Measurements from ENCODE around the gene TBX5.

The TBX5 gene

DNA sequence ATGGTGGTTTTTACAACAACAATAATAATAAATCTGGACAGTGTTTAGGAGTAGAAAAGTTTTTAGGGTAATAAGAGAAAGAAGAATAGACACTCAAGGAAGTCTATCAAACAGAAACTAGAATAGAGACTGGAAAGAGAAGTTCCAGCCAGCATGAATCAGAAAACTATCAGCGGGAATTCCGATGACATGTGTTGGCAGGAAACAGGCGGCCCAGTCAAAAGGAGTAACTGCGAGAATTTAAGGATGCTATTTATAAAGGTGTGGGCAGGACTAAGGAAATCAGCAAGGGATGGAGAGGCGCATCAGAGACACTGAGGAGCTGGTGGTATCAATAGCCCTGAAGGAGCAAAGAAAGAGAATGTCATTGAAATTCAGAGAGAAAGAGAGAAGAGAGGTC lies 89.9 kb downstream of the TBX5 start:
- TF ChIP-seq CTCF (IDR thresholded peaks at IDR 0.05; ENCODE audit: extremely low read depth, missing control alignments) = no peak
- no peak for DNase-seq (ENCODE audit: low spot score)

GRCh38 chr12:114314974-114315720 lies 90.8 kb downstream of the TBX5 start:
- no peak for DNase-seq (ENCODE audit: low spot score)
- TF ChIP-seq CTCF (IDR thresholded peaks at IDR 0.05; ENCODE audit: extremely low read depth, missing control alignments) = no peak

DNA sequence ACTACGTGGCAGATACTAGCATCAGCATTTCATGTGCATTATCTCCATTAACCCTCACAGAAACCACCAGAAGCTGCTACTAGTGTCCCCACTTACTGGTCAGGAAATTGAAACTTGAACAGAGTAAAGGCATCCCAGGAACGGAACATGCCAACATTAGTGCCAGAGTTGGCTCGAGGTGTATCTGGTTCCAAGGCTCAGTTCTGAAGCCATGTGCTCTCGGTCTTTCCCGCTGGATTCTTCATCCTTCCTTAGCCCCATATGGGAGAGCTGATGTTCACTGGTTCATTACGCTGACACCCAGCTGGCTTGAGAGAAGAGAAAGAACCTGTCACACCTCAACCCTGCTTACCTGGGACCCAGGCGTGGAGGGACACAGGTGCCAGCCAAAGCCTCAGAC lies 91.5 kb downstream of the TBX5 start:
- no peak for DNase-seq (ENCODE audit: low spot score)

DNA sequence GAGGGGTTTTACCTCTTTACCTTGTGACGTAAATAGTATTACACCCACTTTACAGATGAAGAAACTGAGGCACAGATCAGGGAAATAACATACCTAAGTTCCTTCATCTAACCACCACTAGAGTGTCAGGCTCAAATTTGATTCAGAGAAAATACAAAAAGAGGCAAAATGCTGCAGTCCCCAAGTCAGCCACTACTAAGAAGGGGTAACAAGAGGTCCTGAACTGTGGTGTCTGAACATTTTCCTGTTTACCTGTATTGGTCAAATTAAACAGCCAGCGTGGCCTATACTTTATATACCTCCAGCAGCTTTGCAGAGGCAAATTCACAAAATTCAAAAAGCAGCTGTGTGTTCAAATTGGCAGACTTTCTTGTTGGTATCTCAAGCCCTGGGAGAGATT lies 92.0 kb downstream of the TBX5 start:
- no peak for TF ChIP-seq CTCF (IDR thresholded peaks at IDR 0.05; ENCODE audit: extremely low read depth, missing control alignments)

More for the DNA sequence above, 91.5 kb downstream of the TBX5 start:
- TF ChIP-seq CTCF (IDR thresholded peaks at IDR 0.05; ENCODE audit: extremely low read depth, missing control alignments) = no peak

GRCh38 chr12:114311974-114312373 lies 94.0 kb downstream of the TBX5 start:
- TF ChIP-seq CTCF (IDR thresholded peaks at IDR 0.05; ENCODE audit: extremely low read depth, missing control alignments) = no peak

More for the DNA sequence above, 92.0 kb downstream of the TBX5 start:
- no peak for DNase-seq (ENCODE audit: low spot score)

DNA sequence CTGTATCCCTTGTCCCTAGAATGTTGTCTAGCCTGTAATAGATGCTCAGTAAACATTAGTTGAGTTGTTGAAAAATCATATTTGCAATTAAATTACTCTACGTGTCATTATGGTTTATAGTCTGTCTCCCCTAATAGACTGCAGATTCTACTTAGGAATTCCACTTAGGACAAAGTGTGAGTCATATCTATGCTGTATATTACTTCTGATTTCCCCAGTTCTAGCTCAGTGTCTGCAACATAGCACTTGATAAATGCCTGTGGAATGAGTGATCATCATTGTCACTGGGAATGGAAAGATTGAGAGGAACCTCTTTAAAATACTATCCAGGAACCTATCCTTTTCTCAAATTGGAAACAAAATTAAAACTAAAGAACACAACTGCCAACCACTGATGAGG lies 99.3 kb downstream of the TBX5 start:
- no peak for TF ChIP-seq CTCF (IDR thresholded peaks at IDR 0.05; ENCODE audit: extremely low read depth, missing control alignments)
- DNase-seq (ENCODE audit: low spot score) = no peak

More at GRCh38 chr12:114311974-114312373, 94.0 kb downstream of the TBX5 start:
- DNase-seq (ENCODE audit: low spot score) = no peak

DNA sequence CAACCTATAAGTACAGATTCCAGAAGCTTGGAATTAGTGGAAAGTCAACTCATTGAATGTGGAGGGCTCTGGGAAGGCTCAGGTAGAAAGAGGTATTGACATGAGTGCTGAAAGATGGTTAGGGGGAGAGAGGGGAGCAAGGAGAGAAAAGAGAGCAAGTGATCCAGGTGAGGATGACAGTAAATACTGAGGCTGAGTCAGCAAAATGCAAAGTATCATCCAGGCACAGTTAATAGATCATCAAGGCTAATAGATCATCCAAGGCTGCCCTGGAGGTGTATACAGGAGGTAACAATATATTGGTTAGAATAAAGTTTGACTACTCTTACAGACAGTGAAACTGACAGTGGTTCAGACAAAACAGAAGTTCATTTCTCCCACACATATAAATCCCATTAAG lies 100.5 kb downstream of the TBX5 start:
- no peak for DNase-seq (ENCODE audit: low spot score)
- TF ChIP-seq CTCF (IDR thresholded peaks at IDR 0.05; ENCODE audit: extremely low read depth, missing control alignments) = no peak

All from GM20000 (cell line).